GM12874 (cell line): ENCODE data around the gene PTCRA.

Experiments
- CTCF ChIP-seq: IDR thresholded peaks from 2 replicates; pipeline ENCODE4 v1.5.1; 2011; ENCODE audit warnings: low read depth, mild to moderate bottlenecking, control low read depth, low read length, moderate library complexity; ENCODE audit not compliant: insufficient read depth

The PTCRA gene

DNA sequence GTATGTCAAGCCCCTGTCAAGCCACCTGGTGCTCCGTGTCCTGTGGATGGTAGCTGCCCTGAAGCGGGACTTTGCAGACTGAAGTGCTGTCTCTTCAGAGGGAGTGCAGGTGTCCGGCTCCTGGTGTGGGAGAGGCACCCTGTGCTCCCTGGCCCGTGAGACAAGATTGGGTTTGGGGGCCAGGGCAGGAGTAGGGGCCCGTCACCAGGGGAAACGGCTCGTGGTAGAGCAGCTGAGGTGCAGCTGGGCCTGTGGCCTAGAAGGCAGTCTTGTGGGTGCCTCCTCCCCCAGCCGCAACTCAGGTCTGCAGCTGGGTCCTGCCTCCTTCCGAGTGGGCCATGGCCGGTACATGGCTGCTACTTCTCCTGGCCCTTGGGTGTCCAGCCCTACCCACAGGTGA, at the start of gene PTCRA:
Gene PTCRA (plus strand): TSS at position 322 of the 400 bp plus-strand sequence. CDS start 17 bp downstream, at position 339.
- TF ChIP-seq CTCF, result no peak

- no peak for TF ChIP-seq CTCF
Observed at GRCh38 chr6:42870145-42870936, 45.5 kb upstream of the PTCRA start.

DNA sequence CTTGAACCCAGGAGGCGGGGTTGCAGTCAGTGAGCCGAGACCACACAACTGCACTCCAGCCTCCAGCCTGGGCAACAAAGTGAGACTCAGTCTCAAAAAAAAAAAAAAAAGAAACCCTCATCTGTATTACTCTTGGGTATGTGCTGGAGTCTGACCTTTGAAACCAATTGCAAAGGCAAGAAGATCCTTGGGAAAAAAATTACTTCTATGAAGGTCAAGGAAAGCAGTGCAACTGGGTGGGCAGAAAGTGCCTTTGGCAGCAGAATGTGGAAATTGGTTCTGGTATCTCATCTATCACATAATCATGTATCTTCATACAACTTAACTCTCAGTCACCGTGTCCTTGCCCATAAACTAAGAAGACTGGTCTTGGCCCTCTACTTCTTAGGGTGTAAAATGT, 44.1 kb upstream of the PTCRA start:
- no peak for TF ChIP-seq CTCF

DNA sequence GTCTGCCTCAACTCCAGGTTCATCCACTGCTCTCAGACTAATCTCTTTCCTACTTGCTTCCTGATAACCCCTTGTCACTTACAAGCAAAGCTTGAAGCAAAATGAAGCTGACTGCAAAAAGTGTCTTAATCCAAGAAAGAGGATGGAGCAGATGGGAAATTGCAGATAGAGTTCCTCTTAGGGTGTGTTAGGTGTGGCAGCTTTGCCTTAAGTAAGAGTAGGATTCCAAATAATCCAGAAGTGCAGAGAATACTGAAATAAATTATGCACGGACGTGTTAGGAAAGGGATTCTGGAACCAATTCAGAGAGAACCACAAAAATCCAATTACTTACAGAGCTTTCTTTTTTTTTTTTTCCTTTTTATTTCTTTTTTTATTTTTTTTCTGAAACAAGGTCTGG, 42.5 kb upstream of the PTCRA start:
- no peak for TF ChIP-seq CTCF

DNA sequence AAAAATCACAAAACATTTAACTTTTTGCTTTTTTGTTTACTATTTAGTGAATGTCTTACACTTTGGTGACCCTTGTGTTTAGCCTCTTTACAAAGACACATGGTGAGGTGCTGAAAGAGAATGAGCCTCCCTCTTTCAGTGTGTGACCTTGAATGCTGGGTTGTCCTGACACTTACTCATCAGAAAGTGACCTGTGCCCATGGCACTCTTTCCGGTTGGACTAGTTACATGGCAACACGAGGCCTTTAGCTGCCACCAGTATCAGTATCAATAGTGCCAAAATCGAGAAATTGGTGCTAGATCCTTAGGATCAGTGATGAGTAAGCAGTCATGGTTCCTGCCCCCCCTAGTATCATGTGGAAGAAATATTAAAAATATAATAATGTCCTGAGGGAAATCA, 38.2 kb upstream of the PTCRA start:
- TF ChIP-seq CTCF, result no peak

- no peak for TF ChIP-seq CTCF
Observed at GRCh38 chr6:42879372-42880239, 36.2 kb upstream of the PTCRA start, which contains the start of gene RPL7L1. TSS of gene RPL7L1 (plus strand) at chr6:42879616. CDS start at chr6:42879911, 295 bp downstream.

GRCh38 chr6:42885702-42886101, 30.2 kb upstream of the PTCRA start:
- no peak for TF ChIP-seq CTCF
